HEK293T (cell line): ENCODE measurements around the gene MREG.

ENCODE experiments used
- ELF4 ChIP-seq: fragments of 450-650 bp; IDR thresholded peaks from 2 replicates; pipeline ENCODE4 v1.6.1; 2017; ENCODE audit warnings: antibody characterized with exemption
- FOXA1 ChIP-seq: fragments of 450-650 bp; IDR thresholded peaks from 2 replicates; pipeline ENCODE4 v1.6.1; 2016; ENCODE audit warnings: mild to moderate bottlenecking
- FOXM1 ChIP-seq: fragments of 450-650 bp; IDR thresholded peaks from 2 replicates; pipeline ENCODE4 v1.6.1; 2017; ENCODE audit warnings: mild to moderate bottlenecking, borderline replicate concordance
- LEF1 ChIP-seq: fragments of 450-650 bp; IDR thresholded peaks from 2 replicates; pipeline ENCODE4 v1.6.1; 2017; ENCODE audit warnings: mild to moderate bottlenecking, borderline replicate concordance
- SP1 ChIP-seq: fragments of 450-650 bp; IDR thresholded peaks from 2 replicates; pipeline ENCODE4 v1.6.1; 2017
- SUZ12 ChIP-seq: fragments of 450-650 bp; IDR thresholded peaks from 2 replicates; pipeline ENCODE4 v1.6.1; 2016; ENCODE audit warnings: mild to moderate bottlenecking

DNA sequence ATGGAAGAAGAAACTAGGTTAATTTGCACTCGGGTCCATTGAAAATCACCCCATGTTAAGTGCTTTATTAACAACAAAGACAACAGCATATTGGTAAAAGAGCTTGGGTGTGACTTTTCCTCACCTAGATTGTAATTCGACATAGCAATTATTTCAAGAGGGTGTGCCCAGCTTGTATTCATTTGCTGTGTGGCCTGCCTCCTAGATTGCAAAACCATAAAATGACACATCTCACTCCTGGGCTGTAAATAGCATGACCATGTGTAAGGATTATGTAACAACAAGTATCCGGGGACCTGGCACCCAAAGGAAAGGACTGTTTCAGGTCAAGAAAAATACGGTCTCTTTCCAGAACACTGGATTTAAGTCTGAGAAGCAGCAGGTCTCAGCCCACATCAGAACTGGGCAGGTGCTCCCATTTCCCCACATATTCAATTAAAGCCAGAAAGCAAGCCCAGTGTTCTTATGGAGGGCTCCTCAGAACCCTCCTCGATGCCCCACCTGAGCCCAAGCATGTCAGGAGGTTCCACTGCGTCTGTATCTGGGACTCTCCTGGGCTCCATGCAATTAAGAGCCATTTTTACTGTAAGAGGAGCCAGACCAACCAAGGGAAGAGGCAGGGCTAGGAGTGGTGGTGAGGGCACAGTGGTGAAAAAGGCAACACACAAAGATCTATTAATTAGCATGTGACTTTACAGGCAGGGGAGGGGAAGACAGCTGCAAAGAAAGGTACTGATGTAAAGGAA lies 39.2 kb downstream of the MREG start:
- no peak for TF ChIP-seq SUZ12
- TF ChIP-seq ELF4 = no peak
- no peak for TF ChIP-seq FOXM1
- TF ChIP-seq FOXA1 = no peak
- TF ChIP-seq LEF1 = no peak
- no peak for TF ChIP-seq SP1
